ENCODE measurements around the gene COMMD3.

Gene COMMD3

DNA sequence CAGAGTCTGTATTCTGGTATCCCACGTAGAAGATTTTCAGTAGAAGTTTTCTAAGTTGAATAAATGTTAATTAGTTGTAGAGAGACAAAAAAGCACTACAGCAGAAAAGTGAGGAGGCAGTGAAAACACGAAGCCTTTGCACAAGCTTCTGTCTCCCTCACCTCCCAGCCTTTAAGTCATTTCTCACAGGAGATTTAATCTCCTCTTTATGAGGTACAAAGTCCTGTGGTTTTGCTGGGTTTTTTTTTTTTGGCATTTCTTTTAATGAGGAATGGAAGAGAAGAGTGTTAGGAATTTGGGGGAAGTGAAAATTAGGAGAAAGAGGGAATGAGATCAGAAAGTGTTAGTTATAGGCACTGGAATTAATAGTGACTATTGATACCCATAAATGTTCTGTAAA, 50.6 kb downstream of the COMMD3 start:
- DNase-seq (ENCODE audit: low read depth), result no peak

DNA sequence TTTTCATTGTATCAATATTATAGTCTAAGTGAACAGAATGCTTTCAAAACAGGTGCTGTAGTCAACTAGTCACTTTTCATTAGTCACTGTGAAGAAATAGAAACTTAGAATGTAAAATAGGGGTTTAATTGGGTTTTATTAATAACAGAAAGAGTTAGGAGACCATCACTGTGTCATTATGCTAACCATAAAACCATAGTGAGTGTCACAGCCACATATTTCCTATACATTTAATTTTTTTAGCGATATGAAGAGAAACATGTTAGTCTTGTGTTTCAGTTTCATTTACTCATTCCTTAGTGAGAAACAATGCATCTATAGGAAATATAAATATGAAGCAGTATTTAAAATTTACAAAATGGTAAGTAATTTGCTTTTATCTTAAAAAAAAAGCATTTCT, 51.3 kb downstream of the COMMD3 start:
- DNase-seq (ENCODE audit: low read depth), result no peak

DNA sequence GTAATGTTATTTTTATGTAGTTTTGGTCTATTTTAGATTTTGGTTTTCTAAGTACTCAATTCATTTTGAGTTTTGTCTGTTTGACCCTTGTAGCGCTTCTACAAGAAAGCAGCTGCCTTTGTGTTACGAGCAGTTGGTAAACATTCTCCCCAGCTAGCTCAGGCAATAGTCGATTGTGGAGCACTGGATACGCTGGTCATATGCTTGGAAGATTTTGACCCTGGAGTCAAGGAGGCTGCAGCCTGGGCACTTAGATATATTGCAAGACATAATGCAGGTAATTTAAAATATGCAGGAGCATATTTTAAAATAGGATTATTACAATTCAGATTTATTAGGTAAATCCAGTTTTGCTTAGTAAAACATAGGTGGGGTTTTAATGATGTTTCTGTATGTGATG, 52.2 kb downstream of the COMMD3 start:
- DNase-seq (ENCODE audit: low read depth), result no peak

DNA sequence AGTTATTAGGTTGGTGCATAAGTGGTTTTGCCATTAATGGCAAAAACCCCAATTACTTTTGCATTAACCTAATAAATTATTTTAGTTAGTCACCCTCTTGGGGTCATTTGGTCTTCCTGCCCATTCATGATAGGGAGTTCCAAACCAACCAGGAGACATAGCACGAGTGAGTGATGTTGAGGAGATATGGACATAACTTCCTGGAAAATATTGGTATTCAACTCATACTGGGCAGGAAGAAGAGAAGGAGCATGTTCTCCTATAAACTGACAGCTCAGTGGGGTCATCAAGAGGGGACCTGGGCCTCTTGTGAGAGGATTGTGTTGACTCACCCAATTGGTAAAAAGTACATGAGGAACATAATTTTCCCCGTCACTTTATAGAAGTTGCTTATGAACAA, 52.8 kb downstream of the COMMD3 start:
- no peak for DNase-seq (ENCODE audit: low read depth)

DNA sequence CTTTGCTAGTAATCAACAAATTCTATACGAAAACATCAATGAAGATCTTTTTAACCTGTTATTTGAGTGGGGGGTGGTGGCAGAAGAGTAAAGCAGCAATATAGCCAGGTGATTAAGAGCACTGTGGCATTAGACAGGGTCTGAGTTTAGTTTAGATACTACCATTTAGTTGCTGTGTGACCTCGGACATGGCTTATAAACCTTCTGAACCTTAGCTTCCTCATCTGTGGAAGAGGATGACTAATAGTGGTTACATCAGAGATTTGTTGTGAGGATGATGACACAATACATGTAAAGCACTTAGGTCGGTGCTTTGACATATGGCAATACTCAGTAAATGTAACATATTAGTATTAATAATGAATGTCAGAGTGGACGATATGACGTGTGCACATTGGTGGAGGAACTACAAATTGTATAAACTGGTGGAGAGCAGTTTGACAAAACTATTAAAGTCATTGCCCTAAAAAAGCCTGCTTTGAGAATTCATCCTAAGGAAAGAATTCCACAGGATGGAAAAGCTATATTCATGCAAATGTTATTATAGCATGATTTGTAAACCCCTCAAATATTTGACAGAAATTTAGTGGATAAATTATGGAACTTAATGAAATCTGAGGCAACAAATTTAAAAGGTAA, 53.4 kb downstream of the COMMD3 start:
- no peak for DNase-seq (ENCODE audit: low read depth)
